ENCODE data around the gene PRR33. TPM values are rescaled to one million over a fixed set of nuclear protein-coding genes. Genes with fewer than 3 reads are reported as not detected.

Gene PRR33
- total and polyA plus RNA-seq, 2 experiments from 2014 or later: 0.29 TPM; not detected in 1

DNA sequence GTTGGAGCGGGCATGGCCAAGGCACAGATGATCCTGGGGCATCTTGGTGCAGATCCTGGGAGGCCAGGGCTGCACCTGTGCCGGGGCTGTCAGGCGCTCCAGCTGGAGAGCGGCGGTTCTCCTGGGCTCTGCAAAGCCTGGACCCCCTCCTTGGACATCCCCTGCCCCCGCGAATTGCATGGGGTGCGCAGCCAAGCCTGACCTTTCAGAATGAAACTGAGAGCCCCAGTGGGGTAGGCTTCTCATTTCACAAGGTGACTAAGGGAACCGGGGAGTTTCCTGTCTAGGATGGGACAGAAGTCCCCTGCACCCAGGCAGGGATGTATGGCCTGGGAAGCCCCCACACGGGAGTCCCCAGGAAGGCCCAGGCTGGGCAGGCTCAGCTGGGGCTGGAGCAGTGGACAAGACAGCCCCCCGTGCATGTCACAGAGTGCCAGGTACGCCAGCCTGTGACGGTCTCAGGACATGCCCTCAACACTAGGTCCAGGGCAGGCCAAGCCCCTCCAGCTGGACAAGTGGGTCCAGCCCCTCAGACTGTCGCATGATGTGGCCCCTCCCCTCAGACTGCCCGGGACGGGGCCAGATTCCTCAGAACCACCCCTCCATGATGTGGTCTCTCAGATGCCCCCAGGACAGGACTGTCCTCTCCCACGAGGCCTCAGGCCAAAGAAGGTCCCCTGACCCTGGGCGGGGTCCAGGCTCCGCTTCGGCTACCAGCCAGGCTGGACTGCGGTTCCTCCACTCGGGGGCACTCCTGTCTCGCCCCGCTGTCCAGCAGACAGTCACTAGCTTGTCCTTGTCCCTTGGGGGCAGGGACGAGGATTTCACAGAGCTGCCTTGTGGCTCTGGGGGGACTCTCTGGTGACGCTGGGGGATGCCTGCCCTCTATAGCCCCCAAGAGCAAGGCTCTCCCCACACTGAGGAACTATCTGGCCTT lies 36.5 kb downstream of the PRR33 start:
- 86% methylated on average over 23 of the region's 26 CpGs for WGBS (ENCODE audit: low lambda C conversion rate, missing lambda C conversion rate)
- no peak for TF ChIP-seq EZH2 (IDR thresholded peaks at IDR 0.05; ENCODE audit: borderline replicate concordance)
- TF ChIP-seq EZH2phosphoT487 (IDR thresholded peaks at IDR 0.05; ENCODE audit: low read depth, severe bottlenecking, unreplicated experiment): no peak
- TF ChIP-seq, protein P1, sequence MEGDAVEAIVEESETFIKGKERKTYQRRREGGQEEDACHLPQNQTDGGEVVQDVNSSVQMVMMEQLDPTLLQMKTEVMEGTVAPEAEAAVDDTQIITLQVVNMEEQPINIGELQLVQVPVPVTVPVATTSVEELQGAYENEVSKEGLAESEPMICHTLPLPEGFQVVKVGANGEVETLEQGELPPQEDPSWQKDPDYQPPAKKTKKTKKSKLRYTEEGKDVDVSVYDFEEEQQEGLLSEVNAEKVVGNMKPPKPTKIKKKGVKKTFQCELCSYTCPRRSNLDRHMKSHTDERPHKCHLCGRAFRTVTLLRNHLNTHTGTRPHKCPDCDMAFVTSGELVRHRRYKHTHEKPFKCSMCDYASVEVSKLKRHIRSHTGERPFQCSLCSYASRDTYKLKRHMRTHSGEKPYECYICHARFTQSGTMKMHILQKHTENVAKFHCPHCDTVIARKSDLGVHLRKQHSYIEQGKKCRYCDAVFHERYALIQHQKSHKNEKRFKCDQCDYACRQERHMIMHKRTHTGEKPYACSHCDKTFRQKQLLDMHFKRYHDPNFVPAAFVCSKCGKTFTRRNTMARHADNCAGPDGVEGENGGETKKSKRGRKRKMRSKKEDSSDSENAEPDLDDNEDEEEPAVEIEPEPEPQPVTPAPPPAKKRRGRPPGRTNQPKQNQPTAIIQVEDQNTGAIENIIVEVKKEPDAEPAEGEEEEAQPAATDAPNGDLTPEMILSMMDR (IDR thresholded peaks at IDR 0.05; ENCODE audit: poor library complexity): no peak
- no peaks in the 10 kb centered on the region for H3K79me2 ChIP-seq
- H2AFZ ChIP-seq: no peak overlapping the region
- H3K9me2 ChIP-seq (replicated peaks; ENCODE audit: insufficient read depth): no peaks in the 10 kb centered on the region
- H3K27ac ChIP-seq: no peak overlapping the region
- H3K4me1 ChIP-seq (ENCODE audit: insufficient read depth): no peaks in the 10 kb centered on the region
- no peak for DNase-seq (ENCODE audit: low spot score)
- no peak overlapping the region for H3K4me3 ChIP-seq
- no peaks in the 10 kb centered on the region for H4K20me1 ChIP-seq (ENCODE audit: insufficient read depth, poor library complexity, severe bottlenecking)
- no peak overlapping the region for H3K4me2 ChIP-seq
- H3K9me3 ChIP-seq (ENCODE audit: low read depth): no peaks in the 10 kb centered on the region
- no peaks in the 10 kb centered on the region for H3K36me3 ChIP-seq (replicated peaks; ENCODE audit: insufficient read depth, low read depth)
- H3K27me3 ChIP-seq: no peaks in the 10 kb centered on the region

DNA sequence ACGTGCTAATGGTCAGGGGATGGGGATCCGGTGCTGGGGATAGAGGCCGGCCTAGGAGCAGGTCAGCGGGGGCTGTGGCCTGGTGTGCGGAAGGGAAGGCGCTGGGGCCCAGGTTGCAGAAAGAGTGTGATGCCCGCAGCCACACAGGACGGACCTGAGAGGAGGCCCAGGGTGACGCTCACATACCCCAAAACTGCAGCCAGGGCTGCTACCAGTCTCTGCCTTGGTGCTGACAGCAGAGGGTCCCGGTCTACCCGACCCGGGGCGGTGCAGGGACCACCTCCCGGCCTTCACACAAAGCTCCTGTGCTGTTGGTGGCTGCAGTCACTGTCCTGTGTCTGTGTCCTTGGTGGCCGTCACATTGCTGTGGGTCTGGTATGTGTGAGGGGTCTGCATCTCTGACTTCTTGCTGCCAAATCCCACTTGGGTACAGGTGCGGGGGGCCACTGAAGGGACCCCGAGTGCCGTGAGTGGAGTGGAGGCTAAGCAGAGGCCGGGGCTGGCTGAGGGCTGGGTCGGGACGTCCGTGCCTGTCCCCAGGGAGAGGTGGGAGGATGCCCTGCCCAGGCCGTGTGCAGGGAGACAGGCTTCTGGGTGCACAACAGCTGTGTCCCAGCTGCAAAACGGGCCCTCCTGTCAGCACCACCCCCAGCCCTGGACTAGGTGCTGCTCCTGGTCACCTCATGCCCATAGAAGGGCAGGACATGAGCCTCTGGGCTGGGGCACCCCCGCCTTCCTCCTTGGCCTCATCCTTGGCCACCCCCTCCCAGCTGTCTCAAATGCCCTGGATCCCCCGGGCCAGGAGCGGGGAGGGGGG lies 37.4 kb downstream of the PRR33 start:
- no peak for DNase-seq (ENCODE audit: low spot score)
- WGBS (ENCODE audit: low lambda C conversion rate, missing lambda C conversion rate): 91% methylated on average over 24 of the region's 27 CpGs
- no peak for TF ChIP-seq EZH2 (IDR thresholded peaks at IDR 0.05; ENCODE audit: borderline replicate concordance)
- TF ChIP-seq, protein P1 (IDR thresholded peaks at IDR 0.05; ENCODE audit: poor library complexity): no peak
- TF ChIP-seq EZH2phosphoT487 (IDR thresholded peaks at IDR 0.05; ENCODE audit: low read depth, severe bottlenecking, unreplicated experiment): no peak
- Histone ChIP-seq H3K4me3 (no peak overlapping the region), H3K27me3 (no peaks in the 10 kb centered on the region), H3K27ac (no peak overlapping the region), H3K4me2 (no peak overlapping the region), H3K9me3 (ENCODE audit: low read depth) (no peaks in the 10 kb centered on the region), H3K36me3 (replicated peaks; ENCODE audit: insufficient read depth, low read depth) (no peaks in the 10 kb centered on the region), H3K9me2 (replicated peaks; ENCODE audit: insufficient read depth) (no peaks in the 10 kb centered on the region), H4K20me1 (ENCODE audit: insufficient read depth, poor library complexity, severe bottlenecking) (no peaks in the 10 kb centered on the region), H3K4me1 (ENCODE audit: insufficient read depth) (no peaks in the 10 kb centered on the region), H2AFZ (no peak overlapping the region), H3K79me2 (no peaks in the 10 kb centered on the region)

DNA sequence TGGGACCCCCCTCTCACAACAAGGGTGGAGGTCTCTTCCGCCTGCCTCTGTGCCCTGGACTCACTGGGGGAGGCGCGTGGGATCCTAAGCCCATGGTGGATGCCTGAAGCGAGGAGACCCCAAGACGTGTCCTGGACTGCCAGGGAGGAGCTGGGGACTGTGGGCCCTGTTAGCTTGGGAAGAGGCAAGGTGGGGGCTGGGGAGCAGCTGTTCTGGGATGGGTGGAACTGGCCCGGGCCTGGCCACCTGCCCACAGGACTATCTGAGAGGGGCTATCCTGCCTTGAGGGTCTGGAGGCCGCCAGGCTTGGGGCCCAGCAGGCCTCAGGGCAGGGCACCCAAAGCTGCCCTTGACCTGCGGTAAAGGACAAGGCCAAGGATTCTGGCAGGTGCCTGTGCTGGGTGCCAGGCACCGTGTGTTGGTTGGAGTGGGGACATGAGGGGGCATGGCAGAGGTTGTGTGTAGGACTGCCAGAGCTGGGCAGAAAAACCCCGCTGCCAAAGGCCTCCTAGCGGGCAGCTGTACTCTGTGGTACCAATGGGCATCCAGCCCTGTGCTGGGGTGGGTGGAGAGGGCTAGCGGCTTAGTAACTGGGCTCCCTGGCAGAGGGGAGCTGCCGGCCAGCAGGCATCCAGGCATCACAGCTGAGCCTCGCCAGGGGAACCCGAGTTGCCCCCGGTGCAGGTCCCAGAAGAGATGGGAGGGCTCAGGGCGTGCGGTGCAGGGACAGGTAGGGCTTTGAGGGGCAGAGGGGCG lies 38.1 kb downstream of the PRR33 start:
- Histone ChIP-seq H3K27ac (no peak overlapping the region), H3K9me2 (replicated peaks; ENCODE audit: insufficient read depth) (no peaks in the 10 kb centered on the region), H3K27me3 (no peaks in the 10 kb centered on the region), H3K4me3 (no peak overlapping the region), H4K20me1 (ENCODE audit: insufficient read depth, poor library complexity, severe bottlenecking) (no peaks in the 10 kb centered on the region), H2AFZ (no peak overlapping the region), H3K79me2 (no peaks in the 10 kb centered on the region), H3K36me3 (replicated peaks; ENCODE audit: insufficient read depth, low read depth) (no peaks in the 10 kb centered on the region), H3K9me3 (ENCODE audit: low read depth) (no peaks in the 10 kb centered on the region), H3K4me2 (no peak overlapping the region), H3K4me1 (ENCODE audit: insufficient read depth) (no peaks in the 10 kb centered on the region)
- TF ChIP-seq, protein P1 (IDR thresholded peaks at IDR 0.05; ENCODE audit: poor library complexity): no peak
- TF ChIP-seq EZH2phosphoT487 (IDR thresholded peaks at IDR 0.05; ENCODE audit: low read depth, severe bottlenecking, unreplicated experiment) (no peak), EZH2 (IDR thresholded peaks at IDR 0.05; ENCODE audit: borderline replicate concordance) (no peak)
- 92% methylated on average over 19 of the region's 19 CpGs for WGBS (ENCODE audit: low lambda C conversion rate, missing lambda C conversion rate)
- no peak for DNase-seq (ENCODE audit: low spot score)

Data from hepatocyte (in vitro differentiated cells).